ENCODE measurements around the gene MRPL41.
A peak's percentile ranks its signal among the peaks of the same experiment; 100 is the strongest.
"Not testable (repeated sequence)": the region's sequence is repeated elsewhere in the genome, so short reads cannot be mapped to it uniquely, and the experiment has no call there.

MRPL41 gene

GRCh38 chr9:137521405-137521985 lies 30.2 kb upstream of the MRPL41 start:
- no peak for DNase-seq (ENCODE audit: low read depth in 2 of 2)

- DNase-seq (ENCODE audit: low read depth in 2 of 2) = no peak
Measured at GRCh38 chr9:137522746-137523455, 28.8 kb upstream of the MRPL41 start.

DNA sequence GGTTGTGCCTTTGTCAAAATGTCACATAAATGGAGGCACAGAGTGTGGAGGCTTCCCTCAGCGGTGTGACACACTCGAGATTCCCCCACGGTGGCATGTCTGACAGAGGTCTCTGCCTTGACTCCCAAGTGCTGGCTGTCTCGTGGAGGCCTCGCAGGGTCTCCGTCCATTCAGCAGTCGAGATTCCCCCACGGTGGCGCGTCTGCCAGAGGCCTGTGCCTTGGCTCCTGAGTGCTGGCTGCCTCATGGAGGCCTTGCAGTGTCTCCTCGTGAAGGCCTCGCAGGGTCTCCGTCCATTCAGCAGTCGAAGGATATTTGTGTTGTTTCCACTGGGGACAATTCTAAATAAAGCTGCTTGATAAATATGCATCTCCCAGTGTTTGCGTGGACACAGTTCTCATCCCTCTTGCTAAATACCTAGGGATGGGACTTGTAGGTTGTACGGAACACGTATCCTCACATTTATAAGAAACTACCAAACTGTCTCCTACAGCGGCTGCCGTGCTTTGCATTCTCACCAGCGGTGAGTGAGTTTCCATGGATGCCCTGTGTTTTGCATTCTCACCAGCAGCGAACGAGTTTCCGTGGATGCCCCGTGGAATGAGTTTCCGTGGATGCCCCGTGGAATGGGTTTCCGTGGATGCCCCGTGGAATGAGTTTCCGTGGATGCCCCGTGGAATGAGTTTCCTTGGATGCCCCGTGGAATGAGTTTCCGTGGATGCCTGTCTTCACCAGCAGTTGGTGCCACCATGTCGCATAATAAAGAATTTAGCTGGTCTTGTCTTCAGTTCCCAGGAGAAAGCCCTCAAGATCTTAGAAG lies 27.3 kb upstream of the MRPL41 start:
- DNase-seq (ENCODE audit: low read depth in 2 of 2) = no peak

DNA sequence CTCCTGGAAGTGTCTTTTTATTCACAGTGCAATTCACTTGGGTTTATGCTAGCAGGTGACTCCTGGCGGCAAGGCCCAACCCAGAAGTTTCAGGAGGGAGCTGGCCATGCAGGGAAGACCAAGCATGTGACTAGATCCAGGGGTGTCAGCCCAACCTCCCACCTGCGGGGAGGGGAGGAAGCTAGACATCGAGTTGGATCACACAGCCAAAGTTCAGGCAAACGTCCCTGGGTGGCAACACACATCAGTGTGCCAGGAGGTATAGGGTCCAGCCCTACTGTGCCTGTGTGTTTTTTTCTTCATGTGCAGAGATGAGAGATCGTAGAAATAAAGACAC lies 26.7 kb upstream of the MRPL41 start:
- DNase-seq (ENCODE audit: low read depth in 2 of 2) = no peak

DNA sequence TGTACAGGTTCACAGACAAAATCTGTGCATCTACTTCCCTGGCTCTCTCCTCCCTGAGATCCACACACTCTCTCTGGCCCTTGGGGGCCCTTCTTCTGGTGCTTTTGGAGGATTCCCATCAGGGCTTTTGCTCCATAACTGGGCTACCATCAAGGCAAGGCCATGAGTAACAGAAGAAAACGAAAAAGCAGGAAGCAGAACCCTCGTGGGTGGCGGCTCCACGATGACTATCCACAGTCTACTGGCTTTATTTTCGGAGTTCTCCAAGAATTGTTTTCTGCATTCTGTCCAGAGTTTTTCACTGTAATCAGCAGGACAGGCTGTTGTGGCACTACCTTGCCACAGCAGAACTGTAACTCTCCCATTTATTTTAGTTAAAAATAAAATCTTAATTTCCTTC lies 21.3 kb upstream of the MRPL41 start:
- DNase-seq (ENCODE audit: low read depth in 2 of 2) = no peak

- DNase-seq (ENCODE audit: low read depth in 2 of 2) = no peak
Measured at GRCh38 chr9:137531099-137531765, 20.4 kb upstream of the MRPL41 start.

DNA sequence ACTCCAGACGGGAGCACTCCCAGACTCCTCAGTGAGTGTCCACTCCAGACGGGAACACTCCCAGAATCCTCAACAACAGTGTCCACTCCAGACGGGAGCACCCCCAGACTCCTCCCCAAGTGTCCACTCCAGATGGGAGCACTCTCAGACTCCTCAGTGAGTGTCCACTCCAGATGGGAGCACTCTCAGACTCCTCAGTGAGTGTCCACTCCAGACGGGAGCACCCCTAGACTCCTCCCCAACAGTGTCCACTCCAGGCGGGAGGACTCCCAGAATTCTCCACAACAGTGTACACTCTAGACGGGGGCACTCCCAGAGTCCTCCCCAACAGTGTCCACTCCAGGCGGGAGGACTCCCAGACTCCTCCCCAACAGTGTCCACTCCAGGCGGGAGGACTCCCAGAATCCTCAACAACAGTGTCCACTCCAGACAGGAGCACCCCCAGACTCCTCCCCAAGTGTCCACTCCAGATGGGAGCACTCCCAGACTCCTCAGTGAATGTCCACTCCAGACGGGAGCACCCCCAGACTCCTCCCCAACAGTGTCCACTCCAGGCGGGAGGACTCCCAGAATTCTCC lies 18.7 kb upstream of the MRPL41 start:
- not testable (repeated sequence) for DNase-seq (ENCODE audit: low read depth in 2 of 2)

DNA sequence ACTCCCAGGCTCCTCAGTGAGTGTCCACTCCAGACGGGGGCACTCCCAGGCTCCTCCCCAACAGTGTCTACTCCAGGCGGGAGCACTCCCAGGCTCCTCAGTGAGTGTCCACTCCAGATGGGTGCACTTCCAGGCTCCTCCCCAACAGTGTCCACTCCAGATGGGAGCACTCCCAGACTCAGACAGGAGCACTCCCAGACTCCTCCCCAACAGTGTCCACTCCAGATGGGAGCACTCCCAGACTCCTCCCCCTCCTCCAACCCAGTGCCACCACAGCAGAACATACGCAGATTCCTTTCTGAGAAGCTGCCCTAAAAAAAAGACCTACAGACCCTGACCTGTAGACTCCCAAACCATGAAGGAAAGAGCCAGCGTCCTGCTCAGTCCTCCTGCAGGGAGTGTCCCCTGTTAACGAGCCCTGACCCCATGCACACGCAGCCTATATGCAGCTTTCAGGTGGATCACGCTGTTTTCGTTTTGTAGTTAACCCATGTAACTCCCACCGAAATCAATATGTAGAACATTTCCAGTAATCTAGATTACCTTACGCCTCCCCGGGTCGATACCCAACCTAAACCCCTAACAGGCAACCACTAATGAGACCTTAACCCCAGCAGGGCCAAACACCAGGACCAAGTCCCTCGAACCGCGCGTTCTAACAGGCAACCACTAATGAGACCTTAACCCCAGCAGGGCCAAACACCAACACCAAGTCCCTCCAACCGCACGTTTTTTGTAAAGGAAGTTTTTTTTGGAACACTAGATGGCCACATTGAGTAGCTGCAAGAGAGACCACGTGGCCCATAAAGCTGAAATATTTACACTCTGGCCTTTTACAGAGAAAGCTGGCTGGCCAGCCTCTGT lies 17.2 kb upstream of the MRPL41 start:
- peak; percentile 20 to 26 for DNase-seq (ENCODE audit: low read depth in 2 of 2)

DNA sequence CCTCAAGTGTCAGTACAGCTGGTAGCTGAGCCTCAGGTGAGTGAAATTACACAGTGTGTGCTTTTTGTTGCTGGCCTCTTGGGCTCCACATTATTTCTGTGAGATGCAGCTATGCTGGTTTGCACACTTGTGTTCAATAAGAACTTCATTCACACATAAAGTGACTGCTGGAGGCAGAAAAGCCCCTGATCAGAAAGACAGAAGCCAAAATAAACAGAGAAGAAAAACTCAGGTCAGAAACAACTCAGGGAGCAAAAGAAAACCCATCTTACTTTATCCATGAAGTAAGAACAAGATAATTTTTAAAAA lies 16.6 kb upstream of the MRPL41 start:
- no peak for DNase-seq (ENCODE audit: low read depth in 2 of 2)

GRCh38 chr9:137536594-137537131 lies 15.0 kb upstream of the MRPL41 start:
- DNase-seq (ENCODE audit: low read depth in 2 of 2) = not testable (repeated sequence)

- DNase-seq (ENCODE audit: low read depth in 2 of 2) = no peak
Measured at GRCh38 chr9:137538058-137538457, 13.6 kb upstream of the MRPL41 start.

GRCh38 chr9:137540536-137540935 lies 11.1 kb upstream of the MRPL41 start:
- no peak for DNase-seq (ENCODE audit: low read depth in 2 of 2)

- no peak for DNase-seq (ENCODE audit: low read depth in 2 of 2)
Measured at GRCh38 chr9:137542486-137542885, 9.2 kb upstream of the MRPL41 start.

DNA sequence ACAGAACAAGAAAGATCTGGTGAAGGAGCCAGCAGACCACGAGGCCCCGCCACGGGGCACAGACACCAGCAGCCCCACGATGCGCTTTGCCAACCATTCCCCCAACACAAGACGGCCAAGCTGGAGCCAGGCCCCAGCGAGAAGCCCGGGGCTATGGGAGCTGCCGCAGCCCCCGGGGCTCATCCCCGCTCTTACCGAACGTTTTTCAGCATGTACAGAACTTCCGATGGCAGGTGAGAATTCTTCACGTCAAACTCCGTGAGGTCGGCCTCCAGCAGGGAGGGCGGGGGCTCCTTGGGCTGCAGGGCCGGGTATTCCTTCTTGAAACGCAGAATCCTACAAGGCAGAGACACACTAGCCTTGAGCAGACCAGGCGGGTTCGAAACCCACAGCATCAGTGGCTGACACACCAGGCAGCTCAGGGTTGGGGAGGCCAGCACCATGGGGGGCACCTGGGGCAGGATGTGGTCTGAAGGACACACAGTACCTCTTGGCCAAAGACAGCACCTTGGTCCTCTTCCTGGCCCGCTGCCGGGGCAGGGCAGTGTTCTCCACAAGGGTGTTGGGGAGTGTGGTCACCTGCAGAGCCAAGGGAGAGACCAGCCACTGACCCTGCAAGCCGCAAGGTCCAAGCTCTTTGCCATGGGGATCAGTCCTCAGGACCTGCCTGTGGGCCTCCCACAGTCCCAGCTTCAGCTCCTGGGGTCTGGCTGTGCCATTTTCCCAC lies 8.3 kb upstream of the MRPL41 start:
- DNase-seq (ENCODE audit: low read depth in 2 of 2) = no peak

- DNase-seq (ENCODE audit: low read depth in 2 of 2) = no peak
Measured at GRCh38 chr9:137544176-137544760, 7.4 kb upstream of the MRPL41 start.

GRCh38 chr9:137545123-137545522 lies 6.6 kb upstream of the MRPL41 start:
- no peak for DNase-seq (ENCODE audit: low read depth in 2 of 2)

- DNase-seq (ENCODE audit: low read depth in 2 of 2) = no peak
Measured at GRCh38 chr9:137547687-137548543, 3.8 kb upstream of the MRPL41 start.

- DNase-seq (ENCODE audit: low read depth in 2 of 2) = peak in 1 of 2 experiments; percentile 14
Measured at GRCh38 chr9:137550231-137550621, 1.5 kb upstream of the MRPL41 start, which contains the start of gene PNPLA7. Gene PNPLA7 (minus strand): TSS chr9:137550402. CDS start chr9:137550197, 205 bp downstream.

DNA sequence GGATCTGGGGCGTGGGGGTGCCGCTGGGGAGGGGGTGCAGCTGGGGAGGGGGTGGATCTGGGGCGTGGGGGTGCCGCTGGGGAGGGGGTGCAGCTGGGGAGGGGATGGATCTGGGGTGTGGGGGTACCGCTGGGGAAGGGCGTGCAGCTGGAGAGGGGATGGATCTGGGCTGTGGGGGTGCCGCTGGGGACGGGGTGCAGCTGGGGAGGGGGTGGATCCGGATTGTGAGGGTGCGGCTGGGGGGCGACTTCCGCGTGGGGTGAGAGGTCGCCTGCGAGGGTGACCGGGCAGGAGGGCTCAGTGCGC lies 768 bp upstream of the MRPL41 start:
- not testable (repeated sequence) for DNase-seq (ENCODE audit: low read depth in 2 of 2)
